Measurements from ENCODE around the gene NOL9.

DNA sequence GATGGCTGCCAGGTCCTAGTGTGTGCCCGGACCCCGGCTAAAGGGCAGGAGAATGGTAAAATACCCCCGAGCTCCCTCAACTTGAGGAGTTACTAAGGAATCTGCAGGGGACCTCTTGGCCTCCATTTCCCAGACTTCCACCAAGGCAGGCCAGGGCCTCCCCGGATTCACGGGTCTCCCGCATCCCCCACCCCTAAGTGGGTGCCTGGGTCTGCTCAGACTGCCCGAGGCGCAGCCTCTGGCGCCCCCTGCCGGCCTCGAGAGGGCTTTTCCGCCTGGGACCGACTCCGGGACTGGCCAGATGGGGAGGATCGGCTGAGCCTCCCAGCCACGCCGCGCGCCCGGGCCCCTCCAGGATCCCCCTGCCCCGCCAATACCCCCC, 64.5 kb downstream of the NOL9 start:
- TF ChIP-seq, protein P1, sequence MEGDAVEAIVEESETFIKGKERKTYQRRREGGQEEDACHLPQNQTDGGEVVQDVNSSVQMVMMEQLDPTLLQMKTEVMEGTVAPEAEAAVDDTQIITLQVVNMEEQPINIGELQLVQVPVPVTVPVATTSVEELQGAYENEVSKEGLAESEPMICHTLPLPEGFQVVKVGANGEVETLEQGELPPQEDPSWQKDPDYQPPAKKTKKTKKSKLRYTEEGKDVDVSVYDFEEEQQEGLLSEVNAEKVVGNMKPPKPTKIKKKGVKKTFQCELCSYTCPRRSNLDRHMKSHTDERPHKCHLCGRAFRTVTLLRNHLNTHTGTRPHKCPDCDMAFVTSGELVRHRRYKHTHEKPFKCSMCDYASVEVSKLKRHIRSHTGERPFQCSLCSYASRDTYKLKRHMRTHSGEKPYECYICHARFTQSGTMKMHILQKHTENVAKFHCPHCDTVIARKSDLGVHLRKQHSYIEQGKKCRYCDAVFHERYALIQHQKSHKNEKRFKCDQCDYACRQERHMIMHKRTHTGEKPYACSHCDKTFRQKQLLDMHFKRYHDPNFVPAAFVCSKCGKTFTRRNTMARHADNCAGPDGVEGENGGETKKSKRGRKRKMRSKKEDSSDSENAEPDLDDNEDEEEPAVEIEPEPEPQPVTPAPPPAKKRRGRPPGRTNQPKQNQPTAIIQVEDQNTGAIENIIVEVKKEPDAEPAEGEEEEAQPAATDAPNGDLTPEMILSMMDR (conservative IDR thresholded peaks at IDR 0.05 in 1 of 2, IDR thresholded peaks at IDR 0.05 in 1 of 2; ENCODE audit: extremely low read depth in 1 of 2, insufficient read depth in 1 of 2, low read depth in 1 of 2, low read length in 2 of 2) = peak; percentile 68 to 92
- TF ChIP-seq EZH2 (IDR thresholded peaks at IDR 0.05; ENCODE audit: borderline replicate concordance, low read length) = no peak

Measured in mammary epithelial cell (primary cell).